CD14-positive monocyte (primary cell): ENCODE measurements around the gene UBXN11. TPM values are rescaled to one million over a fixed set of nuclear protein-coding genes. Genes with fewer than 3 reads are reported as not detected.

ENCODE experiments used
- DNase-seq, 3 donors: peaks; one replicate each; pipeline ENCODE4 v3.0.0-alpha.2; 2011 to 2022
- H2AFZ ChIP-seq: 2 replicates; pipeline ENCODE4 v1.6.0; 2012; ENCODE audit warnings: mild to moderate bottlenecking, low read depth, low read length, inconsistent platforms; ENCODE audit not compliant: insufficient read depth, poor library complexity, severe bottlenecking
- H3K27ac ChIP-seq, 2 donors: 1 replicate in 1 of 2; 2 replicates in 1 of 2; pipeline ENCODE4 v1.5.1; 2012 to 2013; ENCODE audit warnings: low read length in 2 of 2, control low read depth in 1 of 2, inconsistent platforms in 1 of 2, low read depth in 1 of 2, mild to moderate bottlenecking in 1 of 2
- H3K27me3 ChIP-seq, 2 donors: one replicate each; pipeline versions ENCODE4 v1.6.0 to v1.6.1; 2011 to 2013; ENCODE audit warnings: low read length in 2 of 2; ENCODE audit not compliant: control insufficient read depth in 2 of 2, insufficient read depth in 2 of 2
- H3K36me3 ChIP-seq, 2 donors: replicated peaks in 1 of 2; 1 replicate in 1 of 2; 2 replicates in 1 of 2; pipeline versions ENCODE4 v1.5.1 to v1.6.1; 2012 to 2013; ENCODE audit warnings: low read length in 2 of 2, control low read depth in 1 of 2, inconsistent platforms in 1 of 2, mild to moderate bottlenecking in 1 of 2; ENCODE audit not compliant: insufficient read depth in 2 of 2, control insufficient read depth in 1 of 2
- H3K4me1 ChIP-seq, 2 donors: 1 replicate in 1 of 2; 2 replicates in 1 of 2; pipeline versions ENCODE4 v1.5.1 to v1.6.1; 2012 to 2013; ENCODE audit warnings: low read length in 2 of 2, control low read depth in 1 of 2, inconsistent platforms in 1 of 2, mild to moderate bottlenecking in 1 of 2, moderate library complexity in 1 of 2; ENCODE audit not compliant: insufficient read depth in 2 of 2, control insufficient read depth in 1 of 2
- H3K4me2 ChIP-seq: replicated peaks from 2 replicates; pipeline ENCODE3; 2012; ENCODE audit warnings: low read length, moderate library complexity, mild to moderate bottlenecking; ENCODE audit not compliant: poor library complexity, severe bottlenecking; ENCODE audit errors: extremely low read depth
- H3K4me3 ChIP-seq, 3 experiments: fragments of 200-600 bp in 1 of 3; sonication (generic) in 1 of 3; replicated peaks in 1 of 3; 1 replicate in 2 of 3; 2 replicates in 1 of 3; pipeline ENCODE4 v1.5.1; 2011 to 2013; ENCODE audit warnings: low read length in 3 of 3, mild to moderate bottlenecking in 3 of 3, control low read depth in 2 of 3, low read depth in 2 of 3, inconsistent platforms in 1 of 3, moderate library complexity in 1 of 3
- H3K79me2 ChIP-seq: 2 replicates; pipeline ENCODE4 v1.6.0; 2012; ENCODE audit warnings: mild to moderate bottlenecking, control low read depth, inconsistent platforms, low read length, moderate library complexity; ENCODE audit not compliant: insufficient read depth
- H3K9ac ChIP-seq: 2 replicates; pipeline ENCODE4 v1.6.0; 2017; ENCODE audit warnings: low read length, mild to moderate bottlenecking; ENCODE audit not compliant: insufficient read depth, poor library complexity, severe bottlenecking
- H3K9me3 ChIP-seq, 2 donors: replicated peaks in 1 of 2; 1 replicate in 1 of 2; 2 replicates in 1 of 2; pipeline versions ENCODE4 v1.5.1 to v1.6.1; 2012 to 2013; ENCODE audit warnings: low read length in 2 of 2, control low read depth in 1 of 2; ENCODE audit not compliant: control insufficient read depth in 1 of 2, insufficient read depth in 1 of 2
- H4K20me1 ChIP-seq: 2 replicates; pipeline ENCODE4 v1.6.0; 2012; ENCODE audit warnings: mild to moderate bottlenecking, low read length, control low read depth, moderate library complexity; ENCODE audit not compliant: insufficient read depth
- H3K27ac Mint-ChIP-seq, 7 donors: one replicate each; pipeline ENCODE4 v1.8.0; 2020; ENCODE audit warnings: mild to moderate bottlenecking in 7 of 7, mixed read lengths in 7 of 7, moderate library complexity in 6 of 7, inconsistent platforms in 2 of 7
- H3K27me3 Mint-ChIP-seq, 3 donors: one replicate each; pipeline ENCODE4 v1.8.0; 2021 to 2022; ENCODE audit warnings: low read depth in 3 of 3, mild to moderate bottlenecking in 3 of 3, mixed read lengths in 3 of 3, moderate library complexity in 3 of 3, inconsistent platforms in 1 of 3
- H3K36me3 Mint-ChIP-seq, 2 donors: one replicate each; pipeline ENCODE4 v1.8.0; 2020; ENCODE audit warnings: mixed read lengths in 2 of 2, inconsistent platforms in 1 of 2, mild to moderate bottlenecking in 1 of 2
- H3K4me1 Mint-ChIP-seq: one replicate; pipeline ENCODE4 v1.8.0; 2020; ENCODE audit warnings: mild to moderate bottlenecking, mixed read lengths
- H3K4me3 Mint-ChIP-seq, 2 donors: one replicate each; pipeline ENCODE4 v1.8.0; 2020; ENCODE audit warnings: mild to moderate bottlenecking in 2 of 2, mixed read lengths in 2 of 2, moderate library complexity in 1 of 2
- H3K9me3 Mint-ChIP-seq, 7 donors: one replicate each; pipeline ENCODE4 v1.8.0; 2020 to 2022; ENCODE audit warnings: mixed read lengths in 7 of 7, mild to moderate bottlenecking in 6 of 7, moderate library complexity in 6 of 7, inconsistent platforms in 2 of 7
- WGBS: methylation state at CpG from one replicate; pipeline ENCODE4 v1.1.5; 2013; ENCODE audit warnings: missing lambda C conversion rate; ENCODE audit not compliant: insufficient coverage; 5-methylcytosine and 5-hydroxymethylcytosine counted together
- intact Hi-C, 2 donors: fragments of 100-400 bp; cut with micrococcal nuclease; formaldehyde crosslinking; loops; one replicate each; pipeline versions ENCODE4 v1.15.0 to v1.15.1; 2023
- polyA plus RNA-seq, 3 donors: library from polyadenylated mRNA; depleted of rRNA in 1 of 3; unstranded in 2 of 3; stranded (reverse) in 1 of 3; fragments of 300-500 nt in 2 of 3; fragments of >200 nt in 1 of 3; fragmentation: Illumina TruSeq in 2 of 3; gene quantifications; 1 replicate in 2 of 3; 2 replicates in 1 of 3; pipeline ENCODE4 v1.2.3, GENCODE V29; 2012 to 2021
- TF ChIP-seq, protein P1 (sequence below): fragments of 200-600 bp; IDR thresholded peaks from one replicate; pipeline ENCODE4 v1.8.0; 2022; ENCODE audit warnings: antibody characterized with exemption, mild to moderate bottlenecking

UBXN11 gene
- polyA plus RNA-seq, 3 donors: 48.0 to 885 (median 52.1) TPM

GRCh38 chr1:26350701-26351589 is 44.5 kb upstream of the UBXN11 start:
- no peak overlapping the region for H3K4me3 ChIP-seq
- peaks cover 5 to 7% of the 10 kb centered on the region in 2 donors for H3K4me1 ChIP-seq
- H3K9ac ChIP-seq: no peak overlapping the region
- Mint-ChIP-seq H3K9me3 (peaks cover 0 to 2% (median 0%) of the 10 kb centered on the region in 7 donors), H3K27ac (no peak overlapping the region), H3K4me3 (no peak overlapping the region), H3K36me3 (no peaks in the 10 kb centered on the region), H3K27me3 (peaks cover 0 to 3% (median 2%) of the 10 kb centered on the region in 3 donors), H3K4me1 (peaks cover 7% of the 10 kb centered on the region)
- no peaks in the 10 kb centered on the region for H3K36me3 ChIP-seq
- TF ChIP-seq, protein P1, sequence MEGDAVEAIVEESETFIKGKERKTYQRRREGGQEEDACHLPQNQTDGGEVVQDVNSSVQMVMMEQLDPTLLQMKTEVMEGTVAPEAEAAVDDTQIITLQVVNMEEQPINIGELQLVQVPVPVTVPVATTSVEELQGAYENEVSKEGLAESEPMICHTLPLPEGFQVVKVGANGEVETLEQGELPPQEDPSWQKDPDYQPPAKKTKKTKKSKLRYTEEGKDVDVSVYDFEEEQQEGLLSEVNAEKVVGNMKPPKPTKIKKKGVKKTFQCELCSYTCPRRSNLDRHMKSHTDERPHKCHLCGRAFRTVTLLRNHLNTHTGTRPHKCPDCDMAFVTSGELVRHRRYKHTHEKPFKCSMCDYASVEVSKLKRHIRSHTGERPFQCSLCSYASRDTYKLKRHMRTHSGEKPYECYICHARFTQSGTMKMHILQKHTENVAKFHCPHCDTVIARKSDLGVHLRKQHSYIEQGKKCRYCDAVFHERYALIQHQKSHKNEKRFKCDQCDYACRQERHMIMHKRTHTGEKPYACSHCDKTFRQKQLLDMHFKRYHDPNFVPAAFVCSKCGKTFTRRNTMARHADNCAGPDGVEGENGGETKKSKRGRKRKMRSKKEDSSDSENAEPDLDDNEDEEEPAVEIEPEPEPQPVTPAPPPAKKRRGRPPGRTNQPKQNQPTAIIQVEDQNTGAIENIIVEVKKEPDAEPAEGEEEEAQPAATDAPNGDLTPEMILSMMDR: no peak
- H3K9me3 ChIP-seq: no peaks in the 10 kb centered on the region
- H2AFZ ChIP-seq: no peak overlapping the region
- H3K27ac ChIP-seq: no peak overlapping the region
- intact Hi-C loops: no loop called here
- H3K79me2 ChIP-seq: no peaks in the 10 kb centered on the region
- no peak for DNase-seq
- no peaks in the 10 kb centered on the region for H4K20me1 ChIP-seq
- H3K4me2 ChIP-seq: no peak overlapping the region
- 86% methylated on average over 4 of the region's 9 CpGs for WGBS
- no peaks in the 10 kb centered on the region for H3K27me3 ChIP-seq

DNA sequence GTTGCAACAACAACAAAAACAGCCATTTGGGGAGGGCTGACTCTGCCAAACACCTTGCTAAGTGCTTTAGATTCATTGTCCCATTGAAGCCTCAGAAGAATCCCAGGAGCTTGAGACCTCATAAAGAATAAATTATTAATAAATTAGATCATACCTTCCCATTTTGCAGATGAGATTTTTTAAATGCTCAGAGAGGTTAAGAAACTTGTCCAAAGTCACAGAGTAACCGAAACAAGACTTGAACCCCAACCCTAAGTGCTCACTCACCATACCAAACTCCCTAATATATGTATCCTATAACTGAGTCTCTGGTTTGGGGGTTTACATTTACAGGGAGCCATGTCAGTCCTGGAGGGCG is 43.9 kb upstream of the UBXN11 start:
- Histone ChIP-seq H4K20me1 (no peaks in the 10 kb centered on the region), H3K27ac (no peak overlapping the region), H2AFZ (no peak overlapping the region), H3K9ac (no peak overlapping the region), H3K27me3 (no peaks in the 10 kb centered on the region), H3K4me2 (no peak overlapping the region), H3K79me2 (no peaks in the 10 kb centered on the region), H3K9me3 (no peaks in the 10 kb centered on the region), H3K36me3 (no peaks in the 10 kb centered on the region), H3K4me1 (peaks cover 6 to 10% of the 10 kb centered on the region in 2 donors), H3K4me3 (no peak overlapping the region)
- Mint-ChIP-seq H3K4me1 (peaks cover 7% of the 10 kb centered on the region), H3K27me3 (peaks cover 0 to 2% (median 2%) of the 10 kb centered on the region in 3 donors), H3K36me3 (no peaks in the 10 kb centered on the region), H3K27ac (no peak overlapping the region), H3K4me3 (no peak overlapping the region), H3K9me3 (no peaks in the 10 kb centered on the region)
- no CpG with 5 or more reads among the region's 2 CpGs for WGBS
- DNase-seq: no peak
- intact Hi-C loops: no loop called here
- TF ChIP-seq, protein P1: no peak
